HEK293T (cell line): ENCODE results near the gene CEBPB.

Experiments
- CTCF ChIA-PET: fragments of 350-600 bp; formaldehyde crosslinking; extraction: SDS; loops from one replicate; lab custom pipeline; 2021; ENCODE audit warnings: antibody characterized with exemption, inconsistent platforms; lab: Yijun Ruan, JAX
- POLR2A ChIA-PET: fragments of 350-600 bp; formaldehyde crosslinking; extraction: SDS; loops from one replicate; lab custom pipeline; 2020; ENCODE audit warnings: antibody characterized with exemption, inconsistent platforms; lab: Yijun Ruan, JAX
- DNase-seq: peaks from one replicate; pipeline ENCODE4 v3.0.0; 2012; ENCODE audit warnings: mixed read lengths; ENCODE audit errors: extremely low spot score
- ARNT ChIP-seq: fragments of 450-650 bp; IDR thresholded peaks from 2 replicates; pipeline ENCODE4 v1.6.1; 2017; ENCODE audit warnings: mild to moderate bottlenecking
- BHLHE40 ChIP-seq: fragments of 450-650 bp; IDR thresholded peaks from 2 replicates; pipeline ENCODE4 v1.6.1; 2016; ENCODE audit warnings: mild to moderate bottlenecking, moderate library complexity, borderline replicate concordance
- CTBP1 ChIP-seq: fragments of 450-650 bp; IDR thresholded peaks from 2 replicates; pipeline ENCODE4 v1.6.1; 2016; ENCODE audit warnings: borderline replicate concordance
- ELF4 ChIP-seq: fragments of 450-650 bp; IDR thresholded peaks from 2 replicates; pipeline ENCODE4 v1.6.1; 2017; ENCODE audit warnings: antibody characterized with exemption
- FOXA1 ChIP-seq: fragments of 450-650 bp; IDR thresholded peaks from 2 replicates; pipeline ENCODE4 v1.6.1; 2016; ENCODE audit warnings: mild to moderate bottlenecking
- FOXK2 ChIP-seq: fragments of 450-650 bp; IDR thresholded peaks from 2 replicates; pipeline ENCODE4 v1.6.1; 2016; ENCODE audit warnings: mild to moderate bottlenecking
- FOXM1 ChIP-seq: fragments of 450-650 bp; IDR thresholded peaks from 2 replicates; pipeline ENCODE4 v1.6.1; 2017; ENCODE audit warnings: mild to moderate bottlenecking, borderline replicate concordance
- HDGF ChIP-seq: fragments of 450-650 bp; IDR thresholded peaks from 2 replicates; pipeline ENCODE4 v1.6.1; 2017; ENCODE audit warnings: antibody characterized with exemption, borderline replicate concordance
- L3MBTL2 ChIP-seq: fragments of 450-650 bp; conservative IDR thresholded peaks from 2 replicates; pipeline ENCODE4 v1.6.1; 2016; ENCODE audit warnings: mild to moderate bottlenecking
- LEF1 ChIP-seq: fragments of 450-650 bp; IDR thresholded peaks from 2 replicates; pipeline ENCODE4 v1.6.1; 2017; ENCODE audit warnings: mild to moderate bottlenecking, borderline replicate concordance
- NFRKB ChIP-seq: fragments of 450-650 bp; IDR thresholded peaks from 2 replicates; pipeline ENCODE4 v1.6.1; 2016; ENCODE audit warnings: mild to moderate bottlenecking, moderate library complexity
- SP1 ChIP-seq: fragments of 450-650 bp; IDR thresholded peaks from 2 replicates; pipeline ENCODE4 v1.6.1; 2017
- SUZ12 ChIP-seq: fragments of 450-650 bp; IDR thresholded peaks from 2 replicates; pipeline ENCODE4 v1.6.1; 2016; ENCODE audit warnings: mild to moderate bottlenecking
- TARDBP ChIP-seq: fragments of 450-650 bp; IDR thresholded peaks from 2 replicates; pipeline ENCODE4 v1.6.1; 2016
- ZNF384 ChIP-seq: fragments of 450-650 bp; IDR thresholded peaks from 2 replicates; pipeline ENCODE4 v1.6.1; 2016
- TF ChIP-seq, protein P1 (sequence below): fragments of 450-650 bp; IDR thresholded peaks from 2 replicates; pipeline ENCODE4 v1.6.1; 2016

The CEBPB gene

DNA sequence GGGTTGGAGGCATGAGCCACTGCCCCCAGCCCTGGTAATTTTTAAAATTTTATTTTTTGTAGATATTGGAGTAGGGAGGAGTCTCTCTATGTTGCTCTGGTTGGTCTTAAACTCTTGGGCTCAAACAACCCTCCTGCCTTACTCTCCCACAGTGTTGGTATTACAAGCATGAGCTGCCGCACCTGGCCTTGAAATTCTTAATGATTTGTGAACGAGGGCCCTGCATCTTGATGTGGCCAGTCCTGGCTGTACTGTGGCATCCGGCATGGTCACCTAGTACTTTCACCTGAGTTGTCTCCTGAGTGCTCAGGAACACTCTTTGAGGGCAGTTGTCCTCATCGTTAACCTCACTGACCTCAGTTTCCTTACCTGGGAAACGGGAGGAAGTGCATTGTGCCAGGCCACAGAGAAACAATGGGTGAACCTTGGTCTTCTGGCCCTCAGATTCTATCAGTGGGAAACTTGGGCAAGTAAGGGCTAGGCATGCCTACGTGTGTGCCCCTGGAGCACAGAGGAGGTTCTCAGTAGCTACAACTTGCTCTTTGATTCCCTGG, 19.5 kb downstream of the CEBPB start:
- ChIA-PET CTCF (no interaction called here), POLR2A (interaction anchor here (1.1 kb wide), 1 partner anchor 18 kb away, joined by 3 read pairs; no protein-coding TSS in a partner anchor)

DNA sequence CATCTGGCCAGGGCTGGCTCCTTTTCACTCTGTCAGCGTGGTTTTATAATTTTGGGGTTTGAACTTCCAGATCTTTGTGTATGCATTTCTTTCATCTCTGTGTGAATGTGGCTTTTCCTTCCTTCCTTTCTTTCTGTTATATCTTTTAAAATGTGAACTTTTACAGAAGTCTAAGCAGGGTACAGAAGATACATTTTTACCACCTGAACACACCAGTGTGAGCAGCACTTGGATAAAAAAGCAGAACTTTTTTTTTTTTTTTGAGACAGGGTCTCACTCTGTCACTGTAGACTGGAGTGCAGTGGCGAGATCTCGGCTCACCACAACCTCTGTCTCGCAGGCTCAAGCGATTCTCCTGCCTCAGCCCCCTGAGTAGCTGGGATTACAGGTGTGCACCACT, 20.5 kb downstream of the CEBPB start:
- POLR2A ChIA-PET, result interaction anchor here (1.1 kb wide), 1 partner anchor 19 kb away, joined by 3 read pairs; no protein-coding TSS in a partner anchor
- CTCF ChIA-PET, result no interaction called here
- DNase-seq, result no peak
- TF ChIP-seq SUZ12, result no peak
- TF ChIP-seq, protein P1, sequence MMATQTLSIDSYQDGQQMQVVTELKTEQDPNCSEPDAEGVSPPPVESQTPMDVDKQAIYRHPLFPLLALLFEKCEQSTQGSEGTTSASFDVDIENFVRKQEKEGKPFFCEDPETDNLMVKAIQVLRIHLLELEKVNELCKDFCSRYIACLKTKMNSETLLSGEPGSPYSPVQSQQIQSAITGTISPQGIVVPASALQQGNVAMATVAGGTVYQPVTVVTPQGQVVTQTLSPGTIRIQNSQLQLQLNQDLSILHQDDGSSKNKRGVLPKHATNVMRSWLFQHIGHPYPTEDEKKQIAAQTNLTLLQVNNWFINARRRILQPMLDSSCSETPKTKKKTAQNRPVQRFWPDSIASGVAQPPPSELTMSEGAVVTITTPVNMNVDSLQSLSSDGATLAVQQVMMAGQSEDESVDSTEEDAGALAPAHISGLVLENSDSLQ, result no peak

More for the DNA sequence above, 19.5 kb downstream of the CEBPB start:
- DNase-seq, result no peak
- no peak for TF ChIP-seq TARDBP
- TF ChIP-seq LEF1, result no peak
- TF ChIP-seq, protein P1, result no peak
- TF ChIP-seq BHLHE40, result no peak

DNA sequence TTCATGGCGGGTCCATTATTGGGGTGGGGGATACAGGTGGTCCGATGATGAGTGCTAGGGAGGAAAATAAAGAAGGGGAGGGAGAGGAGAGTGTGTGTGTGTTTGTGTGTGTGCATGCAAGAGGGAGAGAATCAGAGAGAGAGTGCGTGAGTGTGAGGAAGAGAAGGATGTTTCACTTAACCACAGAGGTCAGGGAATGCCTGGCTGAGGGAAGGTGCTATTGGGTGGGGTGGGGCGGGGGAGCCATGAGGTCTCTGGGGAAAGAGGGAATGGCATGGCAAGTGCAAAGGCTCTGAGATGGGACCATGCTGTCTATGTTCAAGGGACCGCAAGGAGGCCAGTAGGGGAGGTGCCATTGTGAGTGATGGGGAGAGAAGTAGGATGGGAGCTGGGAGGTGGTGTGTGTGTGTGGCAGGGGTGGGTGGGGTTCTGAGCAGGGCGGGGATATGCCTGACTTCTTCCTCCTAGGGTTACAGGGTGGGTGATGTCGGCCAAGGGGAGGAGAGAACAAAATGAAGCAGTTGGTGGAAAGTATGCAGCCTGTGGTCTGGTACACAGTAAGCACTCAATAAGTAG, 23.0 kb downstream of the CEBPB start:
- CTCF ChIA-PET, result no interaction called here
- POLR2A ChIA-PET, result no interaction called here
- DNase-seq, result no peak
- TF ChIP-seq ARNT (no peak), BHLHE40 (no peak), ZNF384 (no peak), NFRKB (no peak), FOXA1 (no peak), TARDBP (no peak), ELF4 (no peak), CTBP1 (no peak), HDGF (no peak), L3MBTL2 (no peak)
- TF ChIP-seq, protein P1, result no peak

GRCh38 chr20:50214226-50215024, 23.8 kb downstream of the CEBPB start:
- POLR2A ChIA-PET, result no interaction called here
- no peak for DNase-seq
- CTCF ChIA-PET, result no interaction called here
- TF ChIP-seq NFRKB (no peak), SUZ12 (no peak), FOXM1 (no peak), ELF4 (no peak), CTBP1 (no peak), TARDBP (no peak), FOXA1 (no peak), FOXK2 (no peak), LEF1 (no peak), ZNF384 (no peak), ARNT (no peak), SP1 (no peak), HDGF (no peak), L3MBTL2 (no peak)
- TF ChIP-seq, protein P1, result no peak

GRCh38 chr20:50215101-50215690, 24.6 kb downstream of the CEBPB start:
- ChIA-PET CTCF (no interaction called here), POLR2A (no interaction called here)
- no peak for TF ChIP-seq BHLHE40
- TF ChIP-seq NFRKB, result no peak
- no peak for TF ChIP-seq L3MBTL2
- no peak for TF ChIP-seq FOXK2
- no peak for TF ChIP-seq TARDBP
- TF ChIP-seq FOXM1, result no peak
- no peak for TF ChIP-seq ARNT
- no peak for TF ChIP-seq ELF4
- no peak for TF ChIP-seq CTBP1
- TF ChIP-seq, protein P1, result no peak
- no peak for TF ChIP-seq SP1
- TF ChIP-seq LEF1, result no peak
- TF ChIP-seq HDGF, result no peak
- no peak for TF ChIP-seq FOXA1
- TF ChIP-seq ZNF384, result no peak
- TF ChIP-seq SUZ12, result no peak
- no peak for DNase-seq
